NT2/D1 (cell line): ENCODE measurements around the gene SUN2.

Experiments used
- YY1 ChIP-seq: IDR thresholded peaks from 2 replicates; pipeline ENCODE4 v1.6.1; 2011; ENCODE audit not compliant: insufficient read length, insufficient read depth
- ZNF274 ChIP-seq: IDR thresholded peaks from 2 replicates; pipeline ENCODE4 v1.6.1; 2011; ENCODE audit warnings: mild to moderate bottlenecking, low read depth, low read length

DNA sequence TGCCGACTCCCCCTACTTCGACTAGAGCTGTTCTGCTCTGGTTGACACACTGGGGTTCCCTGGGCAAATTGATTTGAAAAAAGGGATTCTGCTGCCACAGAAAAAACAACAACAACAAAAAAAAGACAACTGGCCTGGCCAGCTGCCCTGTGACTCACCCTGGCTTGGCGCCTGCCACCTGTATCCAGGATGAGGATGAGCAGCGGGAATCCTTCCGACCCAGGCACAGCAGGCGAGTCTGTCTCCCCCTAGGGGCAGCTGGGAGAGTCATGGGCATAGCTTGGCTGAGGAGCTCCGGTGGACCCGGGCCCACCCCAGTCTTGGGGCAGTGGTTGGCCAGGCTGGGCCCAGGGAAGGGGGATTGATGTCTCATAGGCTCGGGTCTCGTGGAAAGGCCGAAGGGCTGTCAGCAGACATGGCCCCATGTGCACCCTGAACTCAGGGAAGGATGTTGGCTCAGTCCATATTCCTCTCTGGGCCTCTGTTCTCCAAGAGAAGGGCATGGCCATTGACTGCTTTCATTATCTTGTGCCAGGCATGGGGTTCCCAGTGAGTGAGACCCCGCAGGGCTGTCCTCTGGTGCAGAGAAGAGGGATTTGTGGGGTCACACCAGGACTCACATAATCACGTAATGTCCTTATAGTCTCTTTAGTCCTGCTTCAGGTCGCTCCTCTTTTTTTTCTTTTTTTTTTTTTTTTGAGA lies 10.4 kb upstream of the SUN2 start:
- TF ChIP-seq YY1 (no peak), ZNF274 (no peak)
